Erythroblast (primary cell): Measurements from ENCODE around the gene RAPGEF2.
"Not testable (repeated sequence)": the region's sequence is repeated elsewhere in the genome, so short reads cannot be mapped to it uniquely, and the experiment has no call there.

Experiments
- DNase-seq, 2 experiments: peaks; one replicate each; lab custom pipeline; 2025; lab: John Stamatoyannopoulos, UW
- GATA1 ChIP-seq: IDR thresholded peaks from 2 replicates; pipeline ENCODE4 v1.6.1; 2011; ENCODE audit warnings: low read depth, mild to moderate bottlenecking, control low read depth, low read length, moderate library complexity
- POLR2A ChIP-seq: IDR thresholded peaks from 2 replicates; pipeline ENCODE4 v1.6.1; 2011; ENCODE audit warnings: mild to moderate bottlenecking, low read length

RAPGEF2 gene

GRCh38 chr4:159102622-159103383 lies at the start of gene RAPGEF2:
RAPGEF2 (plus strand) TSS chr4:159103079; CDS start chr4:159104163, 1,084 bp downstream.
- DNase-seq = peak; percentile 92 to 95
- TF ChIP-seq GATA1 (no peak), POLR2A (peak; percentile 89)

DNA sequence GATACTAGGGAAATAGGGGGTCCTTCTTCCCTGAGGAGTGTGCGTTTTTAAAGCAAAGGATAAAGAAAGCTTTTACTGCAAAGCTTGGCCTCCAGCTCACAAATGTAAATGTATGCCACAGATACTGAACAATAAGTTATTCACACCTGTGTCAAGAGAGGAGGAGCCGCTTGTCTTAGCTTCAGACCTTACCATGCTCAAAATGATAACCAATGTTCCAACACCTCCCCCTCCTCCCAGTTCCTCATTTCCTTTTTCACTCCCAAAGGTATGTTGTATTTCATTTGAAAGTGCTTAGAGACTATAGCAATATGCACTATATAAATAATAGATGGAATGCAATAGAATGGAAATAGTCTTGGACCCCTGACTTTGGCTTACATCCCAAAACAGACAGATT lies 47.0 kb upstream of the RAPGEF2 start:
- TF ChIP-seq GATA1 (no peak), POLR2A (no peak)

GRCh38 chr4:159060161-159060560 lies 42.7 kb upstream of the RAPGEF2 start:
- TF ChIP-seq POLR2A (no peak), GATA1 (no peak)

More for the DNA sequence above, 47.0 kb upstream of the RAPGEF2 start:
- no peak for DNase-seq

DNA sequence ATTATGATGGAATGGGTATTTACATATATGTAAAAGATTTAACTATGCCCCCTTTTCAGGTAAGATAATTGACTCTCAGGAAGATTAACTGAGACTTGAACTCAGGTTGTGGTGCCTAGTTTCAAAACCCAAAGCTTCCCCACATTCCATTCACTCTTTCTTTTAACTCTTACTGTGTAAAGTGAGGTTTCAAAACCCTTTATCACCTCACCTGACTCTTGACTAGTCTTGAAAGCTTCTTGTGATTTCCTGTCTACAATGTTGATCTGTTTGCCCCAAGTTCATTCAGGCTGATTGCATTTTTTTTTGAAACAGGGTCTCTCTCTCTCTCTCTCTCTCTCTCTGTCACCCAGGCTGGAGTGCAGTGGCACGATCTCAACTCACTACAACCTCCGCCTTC lies 40.5 kb upstream of the RAPGEF2 start:
- DNase-seq = no peak
- no peak for TF ChIP-seq POLR2A
- TF ChIP-seq GATA1 = no peak

More at GRCh38 chr4:159060161-159060560, 42.7 kb upstream of the RAPGEF2 start:
- DNase-seq = no peak

DNA sequence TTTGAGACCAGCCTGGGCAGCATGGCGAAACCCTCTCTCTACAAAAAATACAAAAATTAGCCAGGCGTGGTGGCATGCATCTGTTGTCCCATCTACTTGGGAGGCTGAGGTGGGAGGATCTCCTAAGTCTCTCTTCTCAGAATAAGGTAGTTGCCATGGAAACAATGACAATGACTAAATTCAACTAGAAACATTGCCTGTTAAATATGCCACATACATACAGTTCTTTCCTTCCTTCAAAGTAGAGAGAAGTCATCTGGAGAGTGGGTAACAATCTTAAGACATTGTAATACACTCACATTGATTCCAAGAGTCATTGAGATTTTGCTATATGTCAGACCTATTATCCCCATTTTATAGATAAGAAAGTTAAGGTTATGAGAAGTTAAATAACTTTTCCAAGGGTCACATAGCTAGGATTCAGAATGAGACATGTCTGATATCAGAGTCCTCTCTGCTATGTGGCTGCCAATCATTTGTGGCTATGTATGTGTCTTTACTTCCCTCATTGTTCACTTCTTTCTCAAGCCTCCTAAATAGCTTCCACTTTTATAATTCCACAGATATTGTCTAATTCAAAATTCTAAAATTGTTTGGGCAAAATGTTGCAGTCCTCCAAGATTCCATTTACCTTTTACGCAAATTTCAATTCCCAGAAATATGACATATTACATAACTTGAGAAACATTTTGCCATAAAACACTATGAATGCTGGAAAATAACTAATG lies 37.2 kb upstream of the RAPGEF2 start:
- TF ChIP-seq POLR2A (no peak), GATA1 (no peak)
- no peak for DNase-seq

DNA sequence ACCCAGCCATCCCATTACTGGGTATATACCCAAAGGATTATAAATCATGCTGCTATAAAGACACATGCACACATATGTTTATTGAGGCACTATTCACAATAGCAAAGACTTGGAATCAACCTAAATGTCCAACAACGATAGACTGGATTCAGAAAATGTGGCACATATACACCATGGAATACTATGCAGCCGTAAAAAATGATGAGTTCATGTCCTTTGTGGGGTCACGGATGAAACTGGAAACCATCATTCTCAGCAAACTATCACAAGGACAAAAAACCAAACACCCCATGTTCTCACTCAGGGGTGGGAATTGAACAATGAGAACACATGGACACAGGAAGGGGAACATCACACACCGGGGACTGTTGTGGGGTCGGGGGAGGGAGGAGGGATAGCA lies 34.7 kb upstream of the RAPGEF2 start:
- not testable (repeated sequence) for DNase-seq

GRCh38 chr4:159069922-159070321 lies 33.0 kb upstream of the RAPGEF2 start:
- no peak for DNase-seq
- TF ChIP-seq POLR2A (no peak), GATA1 (no peak)

DNA sequence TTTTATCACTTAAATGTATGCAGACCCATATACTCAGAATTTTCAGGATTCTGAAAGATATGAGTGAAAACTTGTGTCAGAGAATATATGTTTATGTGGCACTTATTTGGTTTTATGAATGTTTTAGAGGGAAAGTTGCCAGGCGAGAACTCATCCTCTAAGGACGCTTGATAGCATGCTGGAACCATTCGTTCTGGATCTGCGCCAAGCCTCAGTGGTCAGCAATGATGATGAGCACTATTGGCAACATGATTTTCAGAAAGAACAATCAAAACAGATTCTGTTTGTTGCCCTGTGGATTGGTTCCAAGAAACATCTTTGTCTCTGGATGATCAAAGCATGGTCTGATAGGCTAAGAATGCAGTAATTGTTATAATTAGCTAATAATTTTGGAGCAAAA lies 32.1 kb upstream of the RAPGEF2 start:
- TF ChIP-seq POLR2A (no peak), GATA1 (no peak)
- DNase-seq = no peak

GRCh38 chr4:159071178-159071968 lies 31.5 kb upstream of the RAPGEF2 start:
- no peak for DNase-seq

DNA sequence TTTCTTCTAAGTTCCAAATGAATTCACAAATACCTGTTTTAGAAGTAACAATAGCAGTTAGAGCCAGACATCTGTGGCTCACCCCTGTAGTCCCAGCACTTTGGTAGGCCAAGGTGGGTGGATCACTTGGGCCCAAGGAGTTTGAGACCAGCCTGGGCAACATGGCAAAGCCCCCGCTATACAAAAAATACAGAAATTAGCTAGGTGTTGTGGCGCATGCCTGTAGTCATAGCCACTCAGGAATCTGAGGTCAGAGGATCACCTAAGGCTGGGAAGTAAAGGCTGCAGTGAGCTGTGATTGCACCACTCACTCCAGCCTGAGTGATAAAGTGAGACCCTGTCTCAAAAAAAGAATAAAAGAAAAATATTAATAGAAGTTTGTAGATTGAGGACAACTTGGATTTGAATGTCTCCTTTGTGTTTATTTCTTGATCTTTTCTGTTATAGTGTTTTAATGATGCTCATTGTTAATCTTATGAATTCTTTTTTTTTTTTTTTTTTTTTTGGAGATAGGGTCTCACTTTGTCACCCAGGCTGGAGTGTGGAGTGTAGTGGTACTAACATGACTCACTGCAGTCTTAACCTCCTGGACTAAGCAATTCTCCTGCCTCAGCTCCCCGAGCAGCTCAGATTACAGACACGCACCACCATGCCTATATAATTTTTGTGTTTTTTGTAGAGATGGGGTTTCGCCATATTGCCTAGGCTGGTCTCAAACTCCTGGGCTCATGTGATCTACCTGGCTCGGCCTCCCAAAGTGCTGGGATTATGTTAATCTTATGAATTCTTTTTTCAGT lies 30.7 kb upstream of the RAPGEF2 start:
- TF ChIP-seq GATA1 = no peak
- TF ChIP-seq POLR2A = no peak
- no peak for DNase-seq

More at GRCh38 chr4:159071178-159071968, 31.5 kb upstream of the RAPGEF2 start:
- TF ChIP-seq POLR2A (no peak), GATA1 (no peak)

DNA sequence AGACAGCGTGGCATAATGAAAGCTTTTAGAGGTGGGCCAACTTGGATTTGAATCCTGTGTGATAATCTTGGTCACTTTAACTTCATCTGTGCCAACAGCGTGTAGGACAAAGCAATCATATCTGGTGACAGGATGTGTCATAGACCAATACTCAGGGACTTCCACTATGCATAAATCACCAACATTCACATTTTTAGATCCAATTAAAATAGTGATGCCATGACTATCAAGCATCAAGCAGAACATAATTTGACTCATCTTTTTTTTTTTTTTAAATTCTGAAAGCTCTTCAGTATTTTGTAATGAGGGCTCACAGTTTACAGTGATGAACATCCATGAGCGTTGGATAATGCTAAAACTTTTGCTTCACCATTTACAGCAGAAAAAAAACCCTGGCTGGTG lies 27.3 kb upstream of the RAPGEF2 start:
- no peak for TF ChIP-seq GATA1
- no peak for TF ChIP-seq POLR2A
- no peak for DNase-seq

GRCh38 chr4:159077018-159077417 lies 25.9 kb upstream of the RAPGEF2 start:
- not testable (repeated sequence) for DNase-seq
